H1 (cell line): ENCODE measurements around the gene TXLNB. TPM values are rescaled to one million over a fixed set of nuclear protein-coding genes. Genes with fewer than 3 reads are reported as not detected.

Experiments
- CTCF ChIA-PET: fragments of 300-600 bp; sonication (Branson Sonifier 250); formaldehyde crosslinking; loops from one replicate; lab custom pipeline; 2021; ENCODE audit not compliant: partially characterized antibody; lab: Charles Lee
- POLR2A ChIA-PET: fragments of 300-600 bp; sonication (Branson Sonifier 250); formaldehyde crosslinking; loops from one replicate; lab custom pipeline; 2021; ENCODE audit warnings: inconsistent platforms; ENCODE audit not compliant: partially characterized antibody; lab: Charles Lee
- DNase-seq, 2 experiments: peaks; one replicate each; pipeline versions ENCODE4 v3.0.0 to v3.0.0-alpha.2; 2010 to 2022; ENCODE audit warnings: low spot score in 2 of 2, low read depth in 1 of 2, mixed read lengths in 1 of 2
- FAIRE-seq: peaks from 2 replicates; lab custom pipeline; 2011; peaks lifted over from hg19 to GRCh38; lab: Jason Lieb, UNC
- H2AFZ ChIP-seq: 2 replicates; pipeline ENCODE4 v1.8.1; 2012; ENCODE audit warnings: low read length, inconsistent platforms
- H2AK5ac ChIP-seq: 2 replicates; pipeline ENCODE4 v1.6.1; 2013; ENCODE audit warnings: low read depth, low read length
- H2BK120ac ChIP-seq: replicated peaks from 2 replicates; pipeline ENCODE3; 2013; ENCODE audit warnings: low read depth, low read length, inconsistent platforms
- H2BK12ac ChIP-seq: 2 replicates; pipeline ENCODE4 v1.6.1; 2013; ENCODE audit warnings: low read depth, low read length
- H2BK15ac ChIP-seq: 2 replicates; pipeline ENCODE4 v1.6.1; 2013; ENCODE audit warnings: low read length
- H2BK20ac ChIP-seq: 2 replicates; pipeline ENCODE4 v1.6.1; 2013; ENCODE audit warnings: low read length
- H2BK5ac ChIP-seq: 2 replicates; pipeline ENCODE4 v1.6.1; 2013; ENCODE audit warnings: low read depth, low read length
- H3K14ac ChIP-seq: 2 replicates; pipeline ENCODE4 v1.6.1; 2013; ENCODE audit warnings: inconsistent platforms; ENCODE audit not compliant: insufficient read length
- H3K18ac ChIP-seq: 2 replicates; pipeline ENCODE4 v1.6.1; 2013; ENCODE audit warnings: low read length; ENCODE audit errors: extremely low read depth
- H3K23ac ChIP-seq: 2 replicates; pipeline ENCODE4 v1.6.1; 2013; ENCODE audit warnings: inconsistent platforms; ENCODE audit not compliant: insufficient read length
- H3K23me2 ChIP-seq: 2 replicates; pipeline ENCODE4 v1.6.1; 2013; ENCODE audit warnings: low read depth, low read length
- H3K27ac ChIP-seq: 2 replicates; pipeline ENCODE4 v1.6.1; 2011; ENCODE audit warnings: low read depth, low read length, inconsistent platforms
- H3K27me3 ChIP-seq, 4 experiments: replicated peaks in 1 of 4; 1 replicate in 1 of 4; 2 replicates in 3 of 4; pipeline versions ENCODE4 v1.6.1 to v1.8.1; 2011 to 2013; ENCODE audit warnings: low read length in 3 of 4, mild to moderate bottlenecking in 3 of 4, inconsistent platforms in 2 of 4, mixed read lengths in 2 of 4, moderate library complexity in 1 of 4; ENCODE audit not compliant: control insufficient read depth in 3 of 4, insufficient read depth in 3 of 4; ENCODE audit errors: extremely low read depth in 1 of 4
- H3K36me3 ChIP-seq, 4 experiments: 2 replicates each; pipeline versions ENCODE4 v1.6.1 to v1.8.1; 2011 to 2013; ENCODE audit warnings: mild to moderate bottlenecking in 4 of 4, low read length in 3 of 4, moderate library complexity in 2 of 4, control low read depth in 1 of 4, inconsistent platforms in 1 of 4; ENCODE audit not compliant: insufficient read depth in 4 of 4, control insufficient read depth in 2 of 4
- H3K4ac ChIP-seq: replicated peaks from 2 replicates; pipeline ENCODE3; 2013; ENCODE audit warnings: low read length, low read depth, mixed read lengths, inconsistent platforms; ENCODE audit not compliant: insufficient read length
- H3K4me1 ChIP-seq, 4 experiments: replicated peaks in 1 of 4; 1 replicate in 1 of 4; 2 replicates in 3 of 4; pipeline versions ENCODE4 v1.6.1 to v1.8.1; 2011 to 2013; ENCODE audit warnings: low read length in 3 of 4, inconsistent platforms in 2 of 4, mixed read lengths in 1 of 4; ENCODE audit not compliant: insufficient read depth in 4 of 4, control insufficient read depth in 3 of 4
- H3K4me2 ChIP-seq, 2 experiments: 2 replicates each; pipeline versions ENCODE4 v1.6.1 to v1.8.1; 2011 to 2013; ENCODE audit warnings: low read depth in 2 of 2, low read length in 2 of 2, control low read depth in 1 of 2, inconsistent platforms in 1 of 2, mild to moderate bottlenecking in 1 of 2; ENCODE audit not compliant: insufficient read depth in 1 of 2
- H3K4me3 ChIP-seq, 4 experiments: fragments of 200-600, 300-600 bp in 1 of 4; sonication (generic), shearing (Covaris generic), sonication (Bioruptor Twin) in 1 of 4; 2 replicates each; pipeline versions ENCODE4 v1.5.1 to v1.8.1; 2011 to 2016; ENCODE audit warnings: low read length in 4 of 4, low read depth in 3 of 4, control low read depth in 2 of 4, inconsistent platforms in 2 of 4, mild to moderate bottlenecking in 2 of 4, mixed read lengths in 1 of 4, moderate library complexity in 1 of 4; ENCODE audit not compliant: insufficient read depth in 2 of 4; ENCODE audit errors: extremely low read depth in 1 of 4
- H3K56ac ChIP-seq: replicated peaks from 2 replicates; pipeline ENCODE3; 2013; ENCODE audit warnings: low read depth, mild to moderate bottlenecking, mixed read lengths, low read length, inconsistent platforms; ENCODE audit not compliant: insufficient read length
- H3K79me1 ChIP-seq: 2 replicates; pipeline ENCODE4 v1.6.1; 2013; ENCODE audit warnings: low read depth, low read length, control low read depth
- H3K79me2 ChIP-seq, 2 experiments: 2 replicates each; pipeline versions ENCODE4 v1.6.1 to v1.8.1; 2012 to 2013; ENCODE audit warnings: low read length in 2 of 2, mild to moderate bottlenecking in 2 of 2, inconsistent platforms in 1 of 2; ENCODE audit not compliant: insufficient read depth in 2 of 2, control insufficient read depth in 1 of 2
- H3K9ac ChIP-seq, 4 experiments: replicated peaks in 1 of 4; 1 replicate in 1 of 4; 2 replicates in 3 of 4; pipeline versions ENCODE4 v1.6.1 to v1.8.1; 2011 to 2013; ENCODE audit warnings: low read depth in 3 of 4, low read length in 3 of 4, control low read depth in 2 of 4, mild to moderate bottlenecking in 2 of 4, moderate library complexity in 2 of 4, inconsistent platforms in 1 of 4; ENCODE audit errors: extremely low read depth in 1 of 4
- H3K9me3 ChIP-seq, 2 experiments: 2 replicates each; pipeline versions ENCODE4 v1.6.1 to v1.8.1; 2012 to 2013; ENCODE audit warnings: mild to moderate bottlenecking in 2 of 2, moderate library complexity in 2 of 2, control low read depth in 1 of 2, inconsistent platforms in 1 of 2, low read depth in 1 of 2, low read length in 1 of 2, mixed read lengths in 1 of 2; ENCODE audit not compliant: insufficient read depth in 2 of 2
- H4K20me1 ChIP-seq, 2 experiments: replicated peaks in 1 of 2; 2 replicates each; pipeline versions ENCODE3 to v1.8.1; 2011 to 2013; ENCODE audit warnings: inconsistent platforms in 2 of 2, low read length in 2 of 2, mild to moderate bottlenecking in 1 of 2; ENCODE audit not compliant: insufficient read depth in 2 of 2, control insufficient read depth in 1 of 2
- H4K5ac ChIP-seq: 2 replicates; pipeline ENCODE4 v1.6.1; 2013; ENCODE audit warnings: low read length, low read depth, mixed read lengths, inconsistent platforms; ENCODE audit not compliant: insufficient read length
- H4K8ac ChIP-seq: 2 replicates; pipeline ENCODE4 v1.8.0; 2013; ENCODE audit warnings: mild to moderate bottlenecking, moderate library complexity, low read length, inconsistent platforms; ENCODE audit not compliant: insufficient read depth; ENCODE audit errors: extremely low read depth
- H4K91ac ChIP-seq: replicated peaks from 2 replicates; pipeline ENCODE3; 2013; ENCODE audit warnings: low read length, mixed read lengths, inconsistent platforms; ENCODE audit not compliant: insufficient read length
- CEBPB ChIP-seq: IDR thresholded peaks from 2 replicates; pipeline ENCODE4 v1.6.1; 2012; ENCODE audit warnings: low read depth, low read length
- CHD2 ChIP-seq: IDR thresholded peaks from 2 replicates; pipeline ENCODE4 v1.6.1; 2012; ENCODE audit warnings: low read length, improper control_type of control experiment
- JUN ChIP-seq: IDR thresholded peaks from 2 replicates; pipeline ENCODE4 v1.6.1; 2011; ENCODE audit warnings: low read depth, mild to moderate bottlenecking, improper control_type of control experiment, low read length
- KDM1A ChIP-seq: fragments of 200-600, 300-600 bp; sonication (generic); IDR thresholded peaks from 2 replicates; pipeline ENCODE4 v1.7.1; 2016; ENCODE audit warnings: mild to moderate bottlenecking, low read length, borderline replicate concordance
- POLR2A ChIP-seq, 2 experiments: IDR thresholded peaks; 1 replicate in 1 of 2; 2 replicates in 1 of 2; pipeline ENCODE4 v1.6.1; 2011; ENCODE audit warnings: low read depth in 2 of 2, low read length in 2 of 2, mild to moderate bottlenecking in 2 of 2; ENCODE audit errors: control extremely low read depth in 1 of 2
- TBP ChIP-seq: IDR thresholded peaks from 2 replicates; pipeline ENCODE4 v1.6.1; 2011; ENCODE audit warnings: low read depth, low read length, improper control_type of control experiment
- WGBS, 2 experiments: shearing (Covaris generic) in 1 of 2; methylation state at CpG; one replicate each; pipeline versions ENCODE4 v1.1.6 to v1.1.7; 2013 to 2015; ENCODE audit warnings: low lambda C conversion rate in 2 of 2, mixed read lengths in 2 of 2, inconsistent platforms in 1 of 2, low coverage in 1 of 2, missing lambda C conversion rate in 1 of 2; ENCODE audit not compliant: insufficient replicate concordance in 2 of 2, insufficient coverage in 1 of 2, insufficient read length in 1 of 2; ENCODE audit errors: extremely low coverage in 1 of 2, missing lambda C conversion rate in 1 of 2; 5-methylcytosine and 5-hydroxymethylcytosine counted together
- polyA plus RNA-seq, 7 experiments: library from polyadenylated mRNA; depleted of rRNA in 3 of 7; stranded (reverse) in 5 of 7; unstranded in 2 of 7; fragments of >200 nt in 5 of 7; fragments of 200-250 nt in 2 of 7; gene quantifications; 1 replicate in 5 of 7; 2 replicates in 1 of 7; 4 replicates in 1 of 7; pipeline versions ENCODE4 v1.2.1 to v1.2.3, GENCODE V29; 2011 to 2013; ENCODE audit warnings: missing spikeins in 2 of 7, mixed read lengths in 2 of 7
- total RNA-seq: library from RNA; stranded (reverse); fragmentation: NEBNext Ultra II Directional; extraction: Animal tissue kit (Norgen Biotek cat#: 25700); gene quantifications from 2 replicates; pipeline ENCODE4 v1.2.1, GENCODE V29; 2021
- TF ChIP-seq, protein P1 (sequence below): IDR thresholded peaks from 2 replicates; pipeline ENCODE4 v1.6.1; 2012; ENCODE audit warnings: low read length, inconsistent platforms

Gene TXLNB
- total and polyA plus RNA-seq, 2 of the 8 experiments (the other 6 are each of a cell fraction or from before 2014, with no cell fraction given) = 0.05 to 0.17 TPM

DNA sequence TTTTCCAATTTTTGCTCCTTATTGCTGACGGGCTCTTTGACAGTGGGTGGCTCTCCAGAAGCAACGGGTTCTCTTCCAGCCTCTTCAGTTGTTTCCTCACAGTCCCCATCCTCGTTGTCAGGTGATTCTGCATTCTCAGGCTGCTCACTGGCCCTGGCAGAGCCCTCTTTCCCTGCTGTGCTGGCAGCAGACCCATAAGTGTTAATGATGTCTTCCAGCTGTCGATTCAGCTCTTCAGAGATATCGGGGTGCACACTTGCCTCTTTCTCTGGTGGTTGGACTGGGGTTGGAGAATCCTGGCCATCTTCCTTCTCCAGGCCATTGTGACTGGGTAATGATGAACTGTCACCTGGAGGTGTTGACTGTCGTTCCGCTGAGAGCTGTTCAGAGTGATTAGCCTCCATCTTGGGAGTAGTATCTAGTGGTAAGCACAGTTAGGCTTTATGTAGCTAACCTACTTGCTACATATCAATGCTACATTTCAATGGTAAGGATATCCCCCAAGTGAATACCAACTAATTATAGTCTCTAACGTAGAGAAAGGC is 3.2 kb downstream of the TXLNB start:
- Histone ChIP-seq H4K91ac (no peak overlapping the region), H3K27me3 (no peaks in the 10 kb centered on the region), H3K4me1 (peaks cover 2 to 6% (median 5%) of the 10 kb centered on the region in 4 experiments; a peak in 4 of 7 replicates), H2AFZ (no peak overlapping the region), H2BK120ac (no peak overlapping the region), H3K4me3 (no peak overlapping the region), H3K79me2 (no peaks in the 10 kb centered on the region), H3K4me2 (no peak overlapping the region), H2AK5ac (no peak overlapping the region), H4K8ac (no peak overlapping the region), H3K23me2 (no peaks in the 10 kb centered on the region), H3K9me3 (0 out of 4 replicates have a peak, but pooled peaks cover 0 to 3% of the 10 kb centered on the region in 2 experiments), H3K4ac (no peak overlapping the region), H3K9ac (no peak overlapping the region), H4K20me1 (no peaks in the 10 kb centered on the region), H3K79me1 (no peaks in the 10 kb centered on the region), H2BK12ac (no peak overlapping the region), H3K36me3 (no peaks in the 10 kb centered on the region), H3K18ac (no peak overlapping the region), H4K5ac (no peak overlapping the region), H3K27ac (no peak overlapping the region), H3K14ac (no peak overlapping the region), H3K23ac (no peak overlapping the region), H2BK5ac (no peak overlapping the region), H2BK20ac (no peak overlapping the region), H3K56ac (no peak overlapping the region), H2BK15ac (no peak overlapping the region)
- DNase-seq (no peak), FAIRE-seq (no peak)
- TF ChIP-seq, protein P1, sequence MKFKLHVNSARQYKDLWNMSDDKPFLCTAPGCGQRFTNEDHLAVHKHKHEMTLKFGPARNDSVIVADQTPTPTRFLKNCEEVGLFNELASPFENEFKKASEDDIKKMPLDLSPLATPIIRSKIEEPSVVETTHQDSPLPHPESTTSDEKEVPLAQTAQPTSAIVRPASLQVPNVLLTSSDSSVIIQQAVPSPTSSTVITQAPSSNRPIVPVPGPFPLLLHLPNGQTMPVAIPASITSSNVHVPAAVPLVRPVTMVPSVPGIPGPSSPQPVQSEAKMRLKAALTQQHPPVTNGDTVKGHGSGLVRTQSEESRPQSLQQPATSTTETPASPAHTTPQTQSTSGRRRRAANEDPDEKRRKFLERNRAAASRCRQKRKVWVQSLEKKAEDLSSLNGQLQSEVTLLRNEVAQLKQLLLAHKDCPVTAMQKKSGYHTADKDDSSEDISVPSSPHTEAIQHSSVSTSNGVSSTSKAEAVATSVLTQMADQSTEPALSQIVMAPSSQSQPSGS = no peak
- TF ChIP-seq CHD2 (no peak), JUN (no peak), POLR2A (IDR thresholded peaks at IDR 0.05; ENCODE audit: control extremely low read depth in 1 of 2, low read depth in 2 of 2, low read length in 2 of 2) (no peak), CEBPB (no peak), KDM1A (no peak), TBP (no peak)
- POLR2A ChIA-PET = no interaction called here
- CTCF ChIA-PET = interaction anchor here (1.5 kb wide), 1 partner anchor 13 kb away, joined by 3 read pairs; no protein-coding TSS in a partner anchor
- 92% methylated on average over 8 of the region's 8 CpGs; no CpG with 5 or more reads in 1 of the 2 experiments for WGBS, 2 experiments
